ENCODE data around the gene SGPP1.
"Not testable (repeated sequence)": the region's sequence is repeated elsewhere in the genome, so short reads cannot be mapped to it uniquely, and the experiment has no call there.

SGPP1 gene

DNA sequence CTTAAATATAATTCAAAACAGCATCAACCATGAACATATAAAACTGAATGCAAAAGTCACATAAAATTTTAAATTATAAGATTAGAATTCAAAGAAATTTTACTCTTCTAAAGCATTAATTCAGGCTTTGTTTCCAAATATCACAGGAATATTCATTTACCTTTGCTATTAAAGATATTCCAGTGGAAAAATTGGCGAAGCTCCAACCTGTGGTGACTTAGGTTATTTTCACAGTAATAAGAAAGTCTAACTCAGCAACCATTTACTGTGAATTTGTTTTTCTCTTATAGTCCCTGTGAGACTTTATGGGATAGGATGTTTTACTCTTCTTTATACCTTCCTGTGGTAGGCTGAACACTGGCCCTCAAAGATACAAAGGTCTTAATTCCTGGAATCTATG, 89.4 kb downstream of the SGPP1 start:
- no peak overlapping the region for H3K4me3 ChIP-seq (ENCODE audit: low read depth, low read length)
- DNase-seq (ENCODE audit: low read depth), result no peak
- TF ChIP-seq MAX (IDR thresholded peaks at IDR 0.05; ENCODE audit: low read depth, low read length) (no peak), CTCF (IDR thresholded peaks at IDR 0.05; ENCODE audit: low read depth, low read length) (no peak)

DNA sequence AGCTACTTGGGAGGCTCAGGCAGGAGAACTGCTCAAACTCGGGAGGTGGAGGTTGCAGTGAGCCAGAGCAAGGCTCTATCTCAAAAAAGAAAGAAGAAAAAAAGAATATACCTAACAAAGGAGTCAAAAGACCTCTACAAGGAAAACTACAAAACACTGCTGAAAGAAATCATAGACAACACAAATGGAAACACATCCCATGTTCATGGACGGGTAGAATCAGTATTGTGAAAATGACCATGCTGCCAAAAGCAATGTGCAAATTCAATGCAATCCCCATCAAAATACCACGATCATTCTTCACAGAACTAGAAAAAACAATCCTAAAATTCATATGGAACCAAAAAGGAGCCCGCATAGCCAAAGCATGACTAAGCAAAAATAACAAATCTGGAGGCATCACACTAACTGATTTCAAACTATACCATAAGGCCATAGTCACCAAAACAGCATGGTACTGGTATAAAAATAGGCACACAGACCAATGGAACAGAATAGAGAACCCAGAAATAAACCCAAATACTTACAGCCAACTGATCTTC, 91.7 kb downstream of the SGPP1 start:
- not testable (repeated sequence) for H3K4me3 ChIP-seq (ENCODE audit: low read depth, low read length); DNase-seq (ENCODE audit: low read depth)
